Fibroblast of villous mesenchyme (primary cell): Measurements from ENCODE around the gene JPH4. TPM values are rescaled to one million over a fixed set of nuclear protein-coding genes. Genes with fewer than 3 reads are reported as not detected.

ENCODE experiments used
- DNase-seq: peaks from one replicate; pipeline ENCODE4 v3.0.0-alpha.2; 2010; ENCODE audit warnings: low read depth
- H3K4me3 ChIP-seq: 2 replicates; pipeline ENCODE4 v1.5.1; 2011; ENCODE audit warnings: low read depth, mild to moderate bottlenecking, low read length
- total RNA-seq: library from RNA; depleted of rRNA; stranded (reverse); fragments of >200 nt; gene quantifications from 2 replicates; pipeline ENCODE4 v1.2.3, GENCODE V29; 2012
- TF ChIP-seq, protein P1 (sequence below): IDR thresholded peaks from 2 replicates; pipeline ENCODE4 v1.5.1; 2012; ENCODE audit warnings: low read depth, mild to moderate bottlenecking, low read length; ENCODE audit not compliant: insufficient read depth

JPH4 gene
- total RNA-seq, 1 donor, result not detected

DNA sequence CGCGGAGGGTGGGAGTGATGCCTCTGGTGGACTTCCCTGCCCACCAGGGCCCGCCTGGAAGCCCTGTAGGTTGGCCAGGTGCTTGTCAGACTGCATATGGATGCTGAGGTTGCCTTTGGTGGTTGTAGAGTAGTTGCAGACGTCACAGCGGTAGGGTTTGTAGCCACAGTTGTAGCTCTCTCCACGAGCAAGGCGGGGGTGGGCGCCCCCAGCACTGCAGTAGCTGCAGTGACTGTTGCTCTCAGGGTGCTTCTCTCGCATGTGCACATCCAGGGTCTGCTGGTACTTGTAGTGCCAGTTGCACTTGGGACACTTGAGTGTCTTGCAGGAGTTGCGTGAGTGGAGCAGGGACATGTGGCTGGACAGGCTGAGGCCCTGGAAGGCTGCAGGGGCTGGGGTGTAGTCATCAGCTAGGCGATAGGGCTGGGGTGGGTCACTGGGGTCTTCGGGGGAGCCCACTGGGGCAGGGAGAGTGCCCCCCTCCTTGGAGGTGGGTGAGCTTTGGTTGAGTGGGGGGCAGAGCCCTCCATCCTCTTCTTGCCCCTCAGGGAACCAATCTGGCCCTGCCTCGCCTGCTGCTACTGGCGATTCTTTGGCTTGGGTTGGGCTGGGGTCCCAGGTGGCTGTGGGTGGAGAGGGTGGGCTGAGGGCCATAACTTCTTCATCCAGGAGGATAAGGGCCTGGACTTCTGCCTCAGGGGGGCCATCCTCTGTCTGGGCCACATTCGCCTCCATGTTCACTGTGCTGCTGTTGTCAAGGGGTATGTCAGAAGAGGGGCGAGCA lies 44.7 kb downstream of the JPH4 start:
- TF ChIP-seq, protein P1, sequence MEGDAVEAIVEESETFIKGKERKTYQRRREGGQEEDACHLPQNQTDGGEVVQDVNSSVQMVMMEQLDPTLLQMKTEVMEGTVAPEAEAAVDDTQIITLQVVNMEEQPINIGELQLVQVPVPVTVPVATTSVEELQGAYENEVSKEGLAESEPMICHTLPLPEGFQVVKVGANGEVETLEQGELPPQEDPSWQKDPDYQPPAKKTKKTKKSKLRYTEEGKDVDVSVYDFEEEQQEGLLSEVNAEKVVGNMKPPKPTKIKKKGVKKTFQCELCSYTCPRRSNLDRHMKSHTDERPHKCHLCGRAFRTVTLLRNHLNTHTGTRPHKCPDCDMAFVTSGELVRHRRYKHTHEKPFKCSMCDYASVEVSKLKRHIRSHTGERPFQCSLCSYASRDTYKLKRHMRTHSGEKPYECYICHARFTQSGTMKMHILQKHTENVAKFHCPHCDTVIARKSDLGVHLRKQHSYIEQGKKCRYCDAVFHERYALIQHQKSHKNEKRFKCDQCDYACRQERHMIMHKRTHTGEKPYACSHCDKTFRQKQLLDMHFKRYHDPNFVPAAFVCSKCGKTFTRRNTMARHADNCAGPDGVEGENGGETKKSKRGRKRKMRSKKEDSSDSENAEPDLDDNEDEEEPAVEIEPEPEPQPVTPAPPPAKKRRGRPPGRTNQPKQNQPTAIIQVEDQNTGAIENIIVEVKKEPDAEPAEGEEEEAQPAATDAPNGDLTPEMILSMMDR, result no peak
- no peak for DNase-seq

DNA sequence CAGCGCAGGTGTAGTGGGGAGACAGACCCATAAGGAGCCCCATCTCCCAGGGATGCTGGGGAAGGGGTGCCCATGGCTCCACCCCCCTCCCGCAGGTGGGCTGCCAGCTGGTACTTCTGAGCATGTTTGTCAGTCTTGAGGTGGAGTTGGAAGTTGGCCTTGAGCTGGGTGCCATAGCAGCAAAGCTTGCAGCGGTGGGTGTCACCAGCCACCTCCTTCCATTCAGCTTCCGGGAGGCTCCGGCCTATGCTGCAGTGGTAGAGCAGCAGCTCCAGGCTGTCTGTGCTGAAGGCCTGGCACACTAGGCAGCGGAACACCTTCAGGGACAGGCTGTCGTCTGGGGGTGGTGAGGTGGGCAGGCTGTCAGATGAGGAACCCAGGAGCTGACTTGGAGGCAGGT lies 45.9 kb downstream of the JPH4 start:
- TF ChIP-seq, protein P1, result no peak
- no peak for DNase-seq
- no peak overlapping the region for H3K4me3 ChIP-seq

More for the DNA sequence above, 44.7 kb downstream of the JPH4 start:
- no peak overlapping the region for H3K4me3 ChIP-seq

- H3K4me3 ChIP-seq, result no peak overlapping the region
- DNase-seq, result no peak
- TF ChIP-seq, protein P1, result no peak
These were observed 47.2 kb downstream of the JPH4 start for GRCh38 chr14:23531391-23531790.

- TF ChIP-seq, protein P1, result no peak
- H3K4me3 ChIP-seq, result no peak overlapping the region
- no peak for DNase-seq
These were observed 48.1 kb downstream of the JPH4 start for GRCh38 chr14:23530375-23531055.

DNA sequence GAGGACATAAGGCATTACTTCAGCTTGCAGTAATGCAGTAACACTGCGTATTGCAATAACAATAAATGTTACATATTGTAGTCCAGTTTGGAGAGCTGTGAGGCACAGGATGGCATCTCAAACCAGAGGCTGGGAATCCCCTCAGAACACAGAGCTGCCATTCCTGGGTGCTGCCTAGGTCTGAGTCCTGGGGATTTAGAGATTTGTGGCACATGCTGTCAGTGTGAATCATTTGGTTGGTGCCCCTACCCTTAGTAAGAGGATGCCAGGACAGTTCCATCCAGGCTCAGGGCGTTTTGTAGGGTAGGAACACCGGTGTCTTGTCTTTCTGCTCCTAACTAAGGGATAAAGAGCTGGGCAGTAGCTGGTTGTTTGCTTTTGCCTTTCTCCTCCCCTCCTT lies 49.6 kb downstream of the JPH4 start:
- H3K4me3 ChIP-seq, result no peak overlapping the region
- TF ChIP-seq, protein P1, result no peak
- no peak for DNase-seq

DNA sequence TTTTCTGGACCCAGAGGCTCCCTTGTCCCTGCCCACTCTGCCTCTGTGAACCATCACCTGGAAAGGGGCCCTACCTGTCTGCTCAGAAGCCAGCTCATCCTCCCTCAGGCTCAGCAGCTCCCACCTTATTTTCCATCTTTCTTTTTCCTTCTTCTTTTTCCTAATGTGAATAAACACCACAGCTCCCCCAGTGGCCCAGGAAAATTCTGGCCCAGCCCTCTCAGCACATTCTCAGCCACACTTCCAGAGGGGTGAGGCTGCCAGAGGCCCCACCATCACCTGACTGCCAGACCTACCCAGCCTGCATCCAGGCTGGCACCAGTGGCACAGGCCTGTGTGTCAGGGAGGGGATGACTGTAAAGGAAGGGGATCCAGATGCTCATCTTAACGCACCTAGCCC lies 50.0 kb downstream of the JPH4 start:
- H3K4me3 ChIP-seq, result no peak overlapping the region
- TF ChIP-seq, protein P1, result peak; percentile 33
- DNase-seq, result no peak
